ENCODE data around the gene ERI3.

The ERI3 gene

DNA sequence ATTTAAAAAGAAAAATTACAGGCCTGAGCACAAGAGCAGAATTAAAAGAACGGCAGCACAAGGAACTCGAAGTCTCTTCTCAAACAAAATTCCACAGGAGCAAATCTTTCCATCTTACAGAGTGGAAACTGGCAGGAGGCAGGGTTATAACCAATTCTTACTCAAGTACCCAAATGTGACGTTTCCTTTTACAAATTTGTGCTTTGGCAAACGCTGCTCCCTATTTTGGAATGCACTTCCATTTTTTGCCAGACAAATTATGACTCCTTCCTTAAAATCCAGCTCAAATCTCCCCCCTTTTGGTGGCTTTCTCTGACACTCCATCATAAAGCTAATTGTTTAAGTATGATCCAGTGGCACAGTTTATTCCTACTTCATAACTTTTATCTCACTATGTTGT is 7.8 kb downstream of the ERI3 start:
- no peak for DNase-seq

DNA sequence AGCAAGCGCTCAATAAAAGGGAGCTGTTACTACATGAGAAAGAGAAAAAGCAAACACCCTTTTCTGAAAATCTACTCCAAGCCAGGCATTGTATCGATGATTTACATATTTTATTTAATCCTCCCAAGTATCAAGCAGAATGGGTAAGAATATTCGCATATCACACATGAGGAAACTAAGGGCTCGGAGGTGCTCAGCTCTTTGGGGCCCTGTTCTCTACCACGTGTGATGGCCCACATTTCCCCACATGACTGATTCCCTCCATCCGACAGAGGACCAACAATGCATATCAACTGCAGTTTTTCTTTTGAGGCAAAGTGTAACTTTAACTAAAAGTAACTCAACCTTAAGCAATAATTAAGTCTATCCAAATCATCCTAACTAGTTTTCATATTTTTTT is 8.2 kb downstream of the ERI3 start:
- DNase-seq = no peak

DNA sequence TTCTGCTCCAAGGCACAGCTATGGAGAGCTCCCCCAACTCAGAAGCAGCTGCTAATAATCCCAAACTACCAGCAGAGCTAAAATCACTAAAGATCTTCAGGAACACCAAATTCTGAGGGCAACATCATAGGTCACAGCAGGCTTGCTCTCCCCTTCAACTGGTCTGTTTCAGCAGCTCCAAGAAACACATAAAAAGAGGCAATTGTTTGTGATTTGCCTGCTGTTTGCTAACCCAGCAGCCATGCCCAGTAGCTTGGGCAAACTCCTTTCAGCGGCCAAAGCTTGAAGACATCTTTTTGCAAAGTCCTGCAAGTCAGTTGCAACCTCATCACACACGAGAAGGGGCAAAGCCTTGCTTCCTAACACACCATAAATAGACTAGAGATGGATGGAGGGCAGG is 8.9 kb downstream of the ERI3 start:
- DNase-seq = no peak

DNA sequence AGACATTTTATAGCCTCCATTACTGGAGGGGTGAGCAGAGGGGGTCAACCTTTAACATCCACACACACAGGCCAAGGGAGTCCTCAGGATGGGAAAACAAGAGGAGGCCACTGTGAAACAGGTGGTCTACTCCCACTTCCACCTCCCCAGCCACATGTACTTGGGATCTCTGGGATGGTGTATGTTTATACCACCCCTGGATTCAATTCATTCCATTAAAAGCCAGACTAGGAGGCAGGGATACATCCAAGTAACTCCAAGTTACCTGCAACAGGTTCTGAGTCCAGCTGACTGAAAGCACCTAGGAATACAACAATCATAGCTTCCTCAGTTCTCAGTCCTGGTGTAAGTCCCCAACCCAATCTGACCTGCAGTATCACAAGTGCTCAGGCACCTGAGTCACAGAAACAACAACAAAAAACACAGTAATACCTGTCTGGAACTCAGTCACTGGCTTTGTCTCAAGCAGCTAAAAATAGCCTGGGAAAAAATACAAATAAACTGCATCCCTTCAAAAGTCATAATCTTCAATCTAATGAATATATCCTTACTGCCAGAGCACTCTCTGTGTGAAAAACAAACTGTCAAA is 9.8 kb downstream of the ERI3 start:
- no peak for DNase-seq

DNA sequence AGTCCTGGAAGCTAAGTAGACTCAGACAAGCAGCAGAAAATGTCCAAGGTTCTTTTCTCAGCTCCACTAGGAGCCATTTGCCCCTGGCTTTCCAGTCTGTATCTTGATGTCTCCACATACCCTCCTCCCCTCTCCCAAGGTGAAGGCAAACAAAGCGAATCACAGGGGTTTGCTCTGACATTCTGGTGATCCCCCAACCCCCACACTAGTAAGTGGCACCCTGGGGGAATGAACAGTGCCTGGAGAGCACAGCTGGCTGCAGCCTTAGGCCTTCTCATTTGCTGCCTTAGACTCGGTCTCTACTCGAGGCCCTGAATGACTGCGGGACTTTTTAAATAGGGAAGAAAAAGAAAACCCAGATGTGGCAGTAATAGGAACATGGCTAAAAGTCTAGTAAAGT is 15.3 kb downstream of the ERI3 start:
- DNase-seq = no peak

DNA sequence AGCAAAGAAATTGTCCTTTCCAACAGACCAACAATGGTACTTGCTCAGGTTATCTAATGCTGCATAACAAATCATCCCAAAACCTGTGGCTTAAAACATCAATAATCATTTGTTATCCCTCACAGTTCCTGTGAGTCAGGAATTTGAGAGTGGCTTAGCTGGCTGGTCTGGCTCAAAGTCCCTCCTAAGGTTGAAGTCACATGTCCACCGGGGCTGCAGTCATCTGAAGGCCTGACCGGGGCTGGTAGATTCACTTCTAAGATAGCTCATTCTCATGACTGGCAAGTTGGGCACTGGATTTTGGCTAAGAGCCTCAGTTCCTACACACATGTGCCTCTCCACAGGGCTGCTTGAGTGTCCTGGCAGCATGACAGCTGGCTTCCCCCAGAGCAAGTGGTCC is 16.9 kb downstream of the ERI3 start:
- DNase-seq = no peak

DNA sequence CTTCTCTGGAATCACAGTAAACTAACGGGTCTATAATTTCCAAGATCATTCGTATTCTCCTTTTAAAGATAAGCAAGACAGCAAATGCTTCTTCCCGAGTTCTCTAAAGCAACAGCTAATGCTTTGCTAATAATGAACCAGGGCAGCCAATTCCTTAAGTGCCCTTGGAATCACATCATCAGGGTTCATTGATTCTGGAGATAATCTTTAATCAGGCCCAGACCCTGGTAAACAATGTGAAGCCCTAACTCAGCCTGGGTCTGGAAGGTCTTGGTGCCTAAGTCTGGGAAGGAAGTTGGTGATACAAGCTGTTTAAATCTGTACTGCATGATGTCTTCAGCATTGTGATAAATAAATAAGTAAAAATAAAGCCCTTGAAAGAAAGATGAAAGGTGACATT is 18.4 kb downstream of the ERI3 start:
- DNase-seq = no peak

DNA sequence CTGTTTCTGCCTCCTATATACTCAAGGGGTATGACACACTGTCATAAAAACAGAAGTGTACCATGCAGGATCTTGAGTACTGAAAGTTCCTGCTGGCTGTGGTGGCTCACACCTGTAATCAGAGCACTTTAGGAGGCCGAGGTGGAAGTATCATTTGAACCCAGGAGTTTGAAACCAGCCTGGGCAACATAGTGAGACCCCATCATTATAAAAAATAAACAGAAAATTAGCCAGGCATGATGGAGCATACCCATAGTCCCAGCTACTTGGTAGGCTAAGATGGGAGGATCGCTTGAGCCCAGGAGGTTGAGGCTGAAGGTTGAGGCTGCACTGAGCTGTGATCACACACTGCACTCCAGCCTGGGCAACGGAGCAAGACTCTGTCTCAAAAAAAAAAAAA is 20.1 kb downstream of the ERI3 start:
- no peak for DNase-seq

DNA sequence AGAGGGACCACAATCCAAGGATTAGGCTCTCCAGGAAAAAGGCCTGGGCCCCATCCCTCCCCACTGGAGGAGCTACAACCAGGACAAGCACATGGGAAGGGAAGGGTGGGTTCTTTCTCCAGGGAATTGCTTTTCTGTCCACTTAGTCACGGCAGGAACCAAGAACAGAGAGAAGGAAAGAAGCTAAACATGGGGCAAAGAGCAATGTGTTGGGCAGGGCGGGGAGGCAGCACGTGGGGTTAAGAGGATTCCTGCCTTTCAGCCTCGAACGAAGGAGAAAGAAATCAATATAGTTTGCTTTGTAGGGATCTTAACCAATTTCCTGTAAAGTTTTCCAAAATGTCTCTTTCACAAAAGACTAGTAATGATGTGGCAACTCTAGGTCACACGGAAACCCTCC is 21.7 kb downstream of the ERI3 start:
- no peak for DNase-seq

DNA sequence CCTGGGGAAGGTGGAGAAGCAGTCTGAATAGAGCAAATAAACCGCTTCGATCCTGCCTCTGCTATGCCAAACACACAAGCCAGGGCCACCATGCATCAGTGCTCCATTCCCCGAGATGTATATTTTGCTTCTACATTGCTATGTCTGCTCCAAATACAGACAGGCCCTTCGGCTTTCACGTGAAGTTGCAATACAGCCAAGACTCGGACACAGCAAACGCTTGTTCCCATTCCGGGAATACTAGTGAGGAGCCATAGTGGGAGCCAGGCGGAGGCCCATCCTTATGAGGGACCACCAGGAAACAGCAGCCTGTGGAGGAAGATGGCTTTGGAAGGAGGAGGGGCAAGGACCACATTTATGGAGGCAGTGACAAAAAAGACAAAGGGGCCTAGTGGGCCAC is 22.6 kb downstream of the ERI3 start:
- DNase-seq = no peak

DNA sequence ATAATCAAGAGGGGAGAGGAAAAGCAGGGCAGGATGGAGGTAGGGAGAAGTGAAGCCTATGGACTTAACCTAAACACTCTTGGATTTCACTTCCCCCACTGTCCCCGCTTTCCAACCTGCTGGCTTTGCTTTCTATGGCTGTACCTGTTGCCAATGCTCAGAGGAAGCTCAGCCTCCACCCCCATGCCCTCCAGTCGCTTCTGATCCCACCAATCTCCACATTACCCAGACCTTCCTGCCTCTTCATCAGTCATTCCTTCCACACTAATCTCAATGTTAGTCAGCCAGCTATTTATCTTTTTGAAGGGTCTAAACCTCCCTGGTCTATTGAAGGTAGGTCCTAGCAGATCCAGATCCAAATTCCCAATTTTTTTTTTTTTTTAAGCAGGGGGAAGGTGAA is 24.1 kb downstream of the ERI3 start:
- DNase-seq = no peak

DNA sequence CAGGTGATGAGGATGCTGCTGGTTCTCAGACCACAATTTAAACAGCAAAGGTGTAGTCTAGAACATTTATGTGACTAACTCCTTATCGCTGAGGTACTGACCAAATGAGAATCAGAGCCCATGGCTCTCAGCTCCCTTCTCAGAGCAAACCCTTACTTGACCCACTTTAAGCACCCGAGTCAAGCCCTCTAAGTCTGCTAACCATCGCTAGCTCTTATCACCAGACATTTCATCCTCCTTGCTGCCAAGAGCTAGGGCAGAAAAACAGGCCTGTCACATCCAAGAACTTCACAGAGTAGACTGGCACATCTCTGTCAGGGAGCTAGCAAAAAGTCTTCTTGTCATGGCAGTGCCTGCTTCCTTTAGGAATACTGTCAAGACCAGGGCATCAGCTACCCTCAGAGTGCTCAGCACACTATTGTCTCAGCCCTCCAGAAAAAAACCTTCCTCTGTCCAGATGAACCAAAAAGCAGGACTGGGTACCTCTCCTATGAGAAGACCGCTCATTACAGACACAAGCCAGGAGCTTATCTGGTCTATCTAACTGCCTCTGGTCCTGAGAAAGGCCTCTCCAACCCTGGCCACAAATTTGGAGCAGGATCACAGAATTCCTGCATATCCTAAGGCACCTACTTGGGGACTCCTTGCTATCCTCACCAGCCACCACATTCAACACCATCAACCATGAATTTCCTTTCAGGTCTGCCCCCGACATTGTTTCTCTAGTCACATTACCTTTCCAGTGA is 26.2 kb downstream of the ERI3 start:
- no peak for DNase-seq

DNA sequence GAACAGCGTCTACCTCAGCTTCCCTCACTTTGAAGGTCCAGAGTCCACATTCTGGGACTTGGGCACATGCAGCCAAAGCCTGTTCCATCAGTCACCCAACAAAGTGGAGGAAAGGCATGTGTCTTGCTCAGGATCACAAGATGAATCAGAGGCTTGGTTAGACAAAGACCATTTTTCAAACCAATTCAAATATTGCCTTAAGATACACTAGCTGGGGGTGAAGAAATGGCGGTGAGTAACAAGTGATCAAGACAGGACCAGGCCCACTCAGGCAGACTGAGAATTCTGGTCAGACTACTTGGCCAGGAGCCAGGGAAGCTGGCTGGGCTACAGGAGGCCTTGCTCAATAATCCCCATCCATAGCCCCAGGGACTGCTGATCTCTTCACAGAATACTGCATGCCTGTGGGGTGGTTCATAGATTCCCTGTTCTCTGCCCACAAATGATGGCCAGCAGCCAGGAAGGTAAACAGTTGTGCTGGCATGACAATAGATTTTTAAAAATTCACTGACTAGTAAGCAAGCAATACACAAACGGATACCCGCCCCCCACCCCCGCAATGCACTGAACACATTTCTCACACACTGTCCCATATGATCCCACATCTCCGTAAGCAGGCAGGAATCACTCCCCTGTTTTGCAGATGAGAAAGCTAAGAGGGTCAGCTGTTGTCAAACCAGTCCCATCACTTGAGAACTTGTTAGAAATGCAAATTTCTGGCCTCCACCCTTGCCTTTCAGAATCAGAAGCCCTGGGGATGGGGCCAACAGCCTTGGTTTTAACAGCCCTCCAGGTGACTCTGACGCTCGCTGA is 27.2 kb downstream of the ERI3 start:
- DNase-seq = peak; percentile 98

DNA sequence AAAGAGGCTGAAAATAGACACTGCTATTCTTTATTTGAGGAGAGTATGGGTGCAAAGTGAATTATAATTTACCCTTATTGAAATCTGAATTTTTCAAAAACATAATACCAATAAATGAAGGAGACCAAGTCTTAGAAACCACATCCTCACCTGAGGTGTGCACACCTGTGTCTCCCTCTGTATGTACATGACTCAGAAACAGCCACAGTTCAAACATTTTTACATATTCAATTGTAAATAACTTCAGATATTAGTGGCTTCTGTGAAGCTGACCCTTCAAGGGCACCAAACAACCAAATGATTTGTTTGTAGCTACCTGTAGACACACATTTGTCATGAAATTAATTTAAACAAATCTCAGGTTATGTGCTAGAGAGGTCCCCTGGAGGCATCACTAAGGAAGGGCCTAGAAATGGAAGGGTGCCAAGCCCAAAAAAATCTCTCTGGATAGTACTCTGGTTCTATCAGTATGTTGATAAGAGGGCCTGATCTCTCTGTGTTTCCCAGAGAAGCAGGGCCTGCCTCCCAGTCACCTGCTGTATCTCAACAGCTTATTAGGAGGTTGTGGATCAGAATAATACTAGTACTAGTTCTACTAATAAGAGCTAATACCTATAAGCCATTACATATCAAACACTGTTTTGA is 28.1 kb downstream of the ERI3 start:
- DNase-seq = peak; percentile 1

DNA sequence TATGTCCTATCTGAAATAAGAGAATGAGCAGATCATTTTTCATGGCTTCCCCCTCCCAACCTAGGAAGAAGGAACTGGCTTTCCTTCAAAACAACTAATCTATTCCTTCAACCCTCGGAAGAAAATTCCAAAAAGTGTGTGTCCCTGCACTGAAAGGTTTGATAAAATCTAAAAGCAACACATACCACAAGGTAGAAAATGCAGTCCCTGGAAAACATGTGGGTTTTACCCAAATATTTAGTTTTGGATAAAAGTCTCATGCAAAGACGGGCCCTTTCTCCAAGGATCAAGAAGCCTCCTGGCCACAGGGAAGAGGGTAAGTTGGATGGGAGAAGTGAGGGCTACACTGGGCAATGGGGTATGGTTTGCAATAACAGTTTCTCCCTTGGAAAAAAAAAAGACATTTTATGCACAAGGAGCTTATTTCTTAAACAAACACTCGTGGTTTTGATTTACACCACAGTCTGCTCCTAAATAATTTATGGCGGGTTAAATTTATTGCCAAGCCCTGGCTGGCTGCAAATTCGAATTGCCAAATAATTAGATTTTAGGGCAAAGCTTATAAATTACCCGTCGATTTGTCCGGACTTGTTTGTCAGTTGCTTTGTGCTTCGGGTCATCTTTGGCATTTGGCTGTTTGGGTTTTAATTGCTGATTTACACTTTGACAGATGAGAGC is 28.9 kb downstream of the ERI3 start:
- DNase-seq = no peak

DNA sequence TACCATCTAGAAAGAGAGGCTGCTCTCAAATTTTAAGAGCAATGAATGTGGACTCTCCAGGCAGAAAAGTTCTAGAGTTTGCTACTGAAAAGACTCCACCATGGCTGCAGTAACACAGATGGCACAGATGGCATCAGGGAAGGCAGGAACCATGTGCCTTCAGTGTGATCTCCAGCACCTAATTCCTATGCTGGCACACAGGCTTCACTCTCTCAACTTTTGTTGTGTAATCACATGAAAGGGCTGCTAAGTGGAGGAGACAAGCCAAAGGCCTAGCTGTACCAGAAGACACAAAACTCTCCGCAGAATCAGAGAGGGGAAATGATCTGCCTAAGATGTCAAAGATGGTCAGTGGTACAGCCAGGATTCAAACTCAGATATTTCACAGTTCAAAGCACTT is 31.1 kb downstream of the ERI3 start:
- no peak for DNase-seq

DNA sequence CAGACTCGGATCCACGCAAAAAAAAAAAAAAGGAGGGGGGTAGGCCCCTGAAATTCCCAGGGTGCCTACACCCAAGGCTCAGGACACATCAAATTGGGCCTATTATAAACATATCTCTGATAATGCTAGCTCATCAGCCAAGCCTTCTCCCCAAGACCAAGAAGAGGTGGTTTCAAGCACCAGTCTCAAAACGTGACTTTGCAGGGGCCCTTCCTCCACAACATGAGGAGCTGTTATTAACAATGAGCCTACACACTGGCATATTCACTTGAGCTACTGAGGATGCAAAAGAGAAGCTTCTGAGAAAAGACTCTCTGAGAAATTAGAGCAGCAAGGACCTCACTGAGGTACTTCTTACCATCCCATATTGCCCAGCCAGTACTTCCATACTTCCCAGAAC is 32.7 kb downstream of the ERI3 start:
- DNase-seq = no peak

DNA sequence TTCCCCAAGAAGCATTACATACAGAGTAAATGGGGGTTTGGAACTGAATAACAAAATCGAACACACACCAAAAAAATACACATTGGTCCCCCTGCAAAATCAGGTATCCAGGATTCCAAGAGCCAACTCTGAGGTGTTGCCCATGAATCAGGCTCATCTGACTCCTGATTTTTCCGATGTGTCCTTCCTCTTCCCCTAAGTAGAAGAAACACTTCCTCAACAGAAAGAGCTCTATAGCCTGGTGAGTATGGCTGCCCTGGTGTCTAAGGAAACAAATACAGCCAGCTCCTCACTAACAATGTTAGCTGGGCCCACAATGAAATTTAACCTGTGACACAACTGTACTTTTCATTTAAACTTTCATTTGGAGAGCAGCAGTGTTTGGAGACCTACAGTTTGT is 33.6 kb downstream of the ERI3 start:
- no peak for DNase-seq

DNA sequence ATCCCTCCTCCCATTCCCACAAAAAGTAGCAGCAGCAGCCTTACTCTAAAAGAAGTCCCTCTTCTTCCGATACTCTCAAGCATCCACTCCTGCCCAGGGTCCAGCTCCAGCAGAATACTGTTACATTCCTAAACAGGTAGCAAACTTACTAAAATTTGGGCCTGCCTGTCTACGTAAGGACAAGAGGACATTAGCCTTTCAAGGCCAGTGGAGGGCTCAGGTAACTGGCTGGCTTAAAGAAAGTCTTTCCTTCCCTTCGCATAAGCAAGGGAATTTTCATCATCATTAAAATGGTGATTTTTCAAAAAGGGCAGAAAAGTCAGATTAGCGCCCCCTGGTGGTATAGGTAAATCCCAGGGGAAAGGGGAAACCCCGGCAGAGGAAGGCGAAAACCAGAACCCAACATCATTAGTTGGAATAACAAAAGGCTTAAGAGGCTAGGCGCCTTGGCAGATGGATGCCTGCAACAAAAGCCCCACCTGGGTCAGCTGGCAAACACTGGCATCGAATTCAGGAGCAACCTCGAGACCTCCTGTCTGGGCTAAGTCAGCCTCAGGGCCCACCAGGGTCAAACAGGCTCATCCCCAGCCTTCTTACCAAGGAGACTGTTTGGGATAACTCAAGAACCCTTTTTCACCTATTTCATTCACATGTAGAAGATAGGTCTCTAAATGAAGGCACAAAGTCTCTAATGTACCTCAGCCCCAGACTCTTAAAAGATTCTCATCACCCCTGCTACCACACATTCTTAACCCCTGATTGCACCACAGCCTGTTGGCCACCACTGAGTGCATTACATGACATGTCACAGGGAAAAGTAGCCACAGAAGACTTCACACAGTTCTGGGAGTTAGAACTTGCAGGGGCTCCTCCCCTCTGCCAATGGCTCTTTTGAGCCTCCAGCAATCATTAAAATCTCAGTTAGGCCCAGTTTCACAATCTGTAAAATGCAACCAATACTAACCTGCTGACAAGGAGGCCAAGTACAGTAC is 36.7 kb downstream of the ERI3 start:
- DNase-seq = peak; percentile 62

DNA sequence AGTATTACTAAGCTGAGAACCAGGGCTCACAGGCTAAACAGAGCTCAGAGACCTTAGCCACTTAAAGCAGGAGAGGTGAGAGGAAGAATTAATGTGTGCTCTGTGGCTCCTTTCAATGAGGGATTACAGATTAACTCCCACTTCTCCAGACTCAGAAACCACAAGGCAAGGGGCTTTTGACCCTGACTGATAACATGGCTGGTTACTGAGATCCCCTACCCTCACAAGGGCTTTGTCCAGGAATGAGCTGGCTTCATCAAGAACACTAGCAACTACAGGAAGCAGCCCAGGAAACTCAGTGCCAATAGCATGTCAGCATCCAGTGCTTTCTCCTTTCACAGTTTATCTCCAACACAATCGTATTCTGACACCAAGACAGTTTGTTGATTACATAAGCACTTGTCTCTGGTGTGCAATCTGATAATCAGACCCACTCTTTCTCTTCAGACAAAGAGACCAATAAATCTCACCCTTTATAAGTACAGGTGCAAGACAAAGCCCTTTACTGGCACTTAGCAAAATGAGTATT is 38.8 kb downstream of the ERI3 start:
- DNase-seq = peak; percentile 10

DNA sequence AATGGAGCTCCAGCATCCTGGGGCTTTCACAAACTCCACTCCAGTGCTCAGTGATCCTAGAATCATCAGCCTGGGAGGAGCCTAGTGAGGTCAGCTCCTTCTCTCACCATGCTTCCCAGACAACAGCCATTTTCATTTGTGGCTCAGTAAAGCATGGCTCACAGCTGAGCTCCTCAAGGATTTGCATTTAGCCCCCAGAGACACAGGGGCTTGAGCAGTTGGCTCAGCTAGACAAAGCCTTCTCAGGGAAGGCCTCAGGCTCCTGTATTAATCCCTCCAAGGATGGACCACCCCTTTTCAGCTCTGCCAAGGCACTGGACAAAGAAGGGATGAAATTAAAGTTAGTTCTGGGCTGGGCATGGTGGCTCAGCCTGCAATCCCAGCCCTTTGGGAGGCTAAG is 39.5 kb downstream of the ERI3 start:
- DNase-seq = no peak

DNA sequence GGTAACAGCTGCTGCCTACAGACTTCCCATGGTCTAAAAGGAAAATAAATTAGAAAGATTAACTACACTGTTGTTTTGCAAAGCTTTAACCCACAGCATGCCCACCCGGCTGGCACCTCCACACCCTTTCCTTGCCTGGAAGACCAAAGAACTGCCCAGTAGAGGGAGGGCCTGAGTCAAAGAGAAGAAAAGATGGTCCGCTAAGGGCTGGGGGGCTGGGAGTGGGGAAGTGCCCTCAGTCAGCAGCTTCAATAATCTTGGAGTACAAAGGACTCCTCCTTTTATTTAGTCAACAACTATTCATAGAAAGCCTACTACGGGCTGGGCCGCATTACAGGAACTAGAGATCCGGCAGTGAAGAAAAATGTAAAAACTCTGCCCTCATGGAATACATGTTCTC is 40.6 kb downstream of the ERI3 start:
- DNase-seq = no peak

Data from NCI-H345 (cell line).